HG02798 (cell line): Measurements from ENCODE around the gene ANKRD12.

ENCODE experiments used
- ATAC-seq: cut with Tn5 transposase; IDR thresholded peaks from one replicate; pipeline ENCODE4 v1.9.1; 2021; ENCODE audit warnings: mild to moderate bottlenecking; ENCODE audit not compliant: unreplicated experiment, poor library complexity

Gene ANKRD12

DNA sequence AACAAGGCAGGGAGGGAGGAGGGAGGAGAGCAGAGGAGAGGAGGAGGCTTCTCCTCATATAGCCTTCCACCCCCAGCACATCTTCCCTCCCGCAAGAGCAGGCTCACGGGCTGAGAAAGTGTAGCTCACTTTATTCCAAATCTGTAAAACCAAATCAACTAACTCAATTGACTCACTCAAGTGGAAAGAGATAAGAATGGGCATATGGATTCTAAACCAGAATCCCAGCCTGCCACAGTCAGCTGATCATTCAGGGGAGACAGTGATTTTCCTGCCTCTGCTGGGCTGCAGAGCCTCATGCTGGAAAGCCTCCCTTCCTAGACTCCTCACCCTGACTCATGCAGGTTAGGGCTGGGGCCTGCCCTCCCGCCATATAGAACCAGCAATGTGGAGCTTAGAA, 193.8 kb downstream of the ANKRD12 start:
- ATAC-seq, result no peak

DNA sequence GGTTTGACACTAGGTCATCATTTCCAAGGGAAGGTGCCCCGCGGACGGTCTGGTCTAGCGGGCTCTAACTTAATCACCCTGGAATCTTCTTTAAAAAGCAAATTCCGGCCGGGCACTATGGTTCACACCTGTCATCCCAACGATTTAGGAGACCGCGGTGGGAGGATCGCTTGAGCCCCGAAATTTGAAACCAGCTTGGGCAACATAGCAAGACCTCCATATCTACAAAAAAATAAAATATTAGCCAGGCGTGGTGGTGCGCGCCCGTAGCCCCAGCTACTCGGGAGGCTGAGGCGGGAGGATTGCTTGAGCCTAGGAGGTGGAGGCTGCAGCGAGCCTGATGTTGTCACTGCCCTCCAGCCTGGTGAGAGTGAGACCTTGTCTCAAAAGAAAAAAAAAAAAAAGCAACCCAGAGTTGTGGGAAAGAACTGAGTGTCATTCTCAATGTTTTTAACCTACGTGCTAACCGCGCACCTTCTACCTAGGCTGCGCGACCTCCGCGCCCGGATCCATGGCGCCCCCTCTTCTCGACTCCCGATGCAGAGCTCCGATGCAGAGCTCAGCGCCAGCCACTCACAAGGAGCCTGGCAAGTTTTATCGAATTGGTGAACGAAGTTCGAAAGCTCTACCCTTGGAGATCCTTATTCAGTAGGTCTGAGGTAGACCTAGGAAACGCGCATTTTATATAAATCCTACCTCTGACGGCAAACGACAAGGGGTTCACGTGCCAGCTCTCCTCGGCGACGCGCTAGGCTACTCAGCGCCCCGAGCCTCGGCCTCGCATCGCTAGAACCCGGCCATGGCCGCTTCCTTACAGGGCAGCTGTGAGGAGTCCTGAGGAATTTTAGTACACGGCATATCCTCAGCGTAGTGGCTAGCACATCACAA, 197.1 kb downstream of the ANKRD12 start:
- ATAC-seq, result peak; percentile 35

DNA sequence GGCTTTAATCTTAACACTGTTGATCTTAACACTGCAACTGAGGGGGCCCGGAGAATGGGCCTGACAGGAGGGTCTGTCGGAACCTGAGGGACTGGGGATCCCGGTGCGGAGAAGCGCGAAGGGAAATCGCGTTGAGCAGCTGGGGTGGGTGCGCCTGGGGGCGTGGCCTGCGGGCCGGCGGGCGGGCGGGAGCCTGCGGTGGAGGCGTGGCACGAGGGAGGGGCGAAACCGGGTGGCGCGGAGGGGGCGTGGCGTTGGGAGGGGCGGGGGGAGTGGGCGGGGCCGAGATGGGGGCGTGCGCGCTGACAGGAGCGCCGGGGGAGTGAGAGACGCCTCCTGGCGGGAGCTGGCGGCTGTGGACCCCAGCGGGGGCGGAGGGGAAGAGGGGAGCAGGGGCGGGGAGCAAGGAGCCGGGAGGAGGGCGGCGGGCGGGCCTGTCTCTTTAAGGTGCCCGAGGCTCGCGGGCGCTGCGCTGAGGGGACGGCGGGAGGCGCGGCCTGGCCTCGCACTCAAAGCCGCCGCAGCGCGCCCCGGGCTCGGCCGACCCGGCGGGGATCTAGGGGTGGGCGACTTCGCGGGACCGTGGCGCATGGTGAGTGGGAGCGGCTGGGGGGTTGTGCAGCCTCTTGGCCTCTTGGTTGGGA, 197.9 kb downstream of the ANKRD12 start, which contains the start of gene TWSG1:
TSS of gene TWSG1 (plus strand) at position 445 of the 644 bp plus-strand sequence. CDS start 2,457 bp downstream, outside the sequence.
- ATAC-seq, result peak; percentile 89

DNA sequence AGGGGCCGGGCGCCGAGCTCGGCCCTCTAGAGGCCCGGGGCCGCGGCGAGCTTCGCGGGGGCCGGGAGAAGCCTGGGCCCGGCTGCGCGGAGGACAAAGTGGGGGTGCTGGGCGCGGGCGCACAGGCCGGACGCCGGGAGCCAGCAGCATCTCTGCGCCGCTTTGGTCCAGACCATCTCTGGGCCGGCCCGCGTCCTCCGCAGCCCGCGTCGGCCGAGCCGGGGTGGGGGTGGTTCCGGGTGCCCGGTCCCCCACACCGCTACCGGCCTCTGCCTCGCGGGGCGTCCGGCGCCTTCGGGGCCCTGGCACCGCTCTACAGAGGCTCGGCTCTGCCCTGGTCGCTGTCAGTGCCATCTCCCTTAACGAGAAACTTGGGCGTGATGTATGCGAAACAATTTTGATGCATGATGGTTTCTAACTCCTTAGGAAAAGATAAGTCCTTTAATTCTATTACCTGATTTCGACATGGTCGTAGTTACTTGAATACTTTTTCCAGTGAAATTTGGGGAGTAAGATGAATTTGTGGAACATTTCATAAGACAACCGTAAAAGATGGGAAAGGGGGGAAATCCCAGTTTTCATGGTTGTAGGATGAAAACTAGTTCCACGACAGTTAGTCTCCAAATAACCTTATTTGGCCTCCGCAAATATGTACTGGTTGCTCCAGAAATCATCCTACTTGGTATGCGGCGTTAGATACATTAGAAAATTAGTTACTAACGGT, 198.6 kb downstream of the ANKRD12 start:
- peak; percentile 45 for ATAC-seq
